OCI-LY3 (cell line): ENCODE results near the gene LRRC37A2.
"Not testable (repeated sequence)": the region's sequence is repeated elsewhere in the genome, so short reads cannot be mapped to it uniquely, and the experiment has no call there.

ENCODE experiments used
- H2AFZ ChIP-seq: fragments of 200-600, 300-600 bp; shearing (Covaris generic); 2 replicates; pipeline ENCODE4 v1.6.0; 2014; ENCODE audit warnings: antibody characterized with exemption, low read depth, low read length
- H3K27ac ChIP-seq: fragments of 200-600, 300-600 bp; sonication (generic); 2 replicates; pipeline ENCODE4 v1.5.1; 2014; ENCODE audit warnings: mild to moderate bottlenecking, low read length, moderate library complexity, mixed read lengths
- H3K27me3 ChIP-seq: fragments of 200-600, 300-600 bp; sonication (generic); 2 replicates; pipeline ENCODE4 v1.6.1; 2014; ENCODE audit warnings: low read depth, low read length, mixed read lengths
- H3K36me3 ChIP-seq: fragments of 200-600, 300-600 bp; sonication (generic); replicated peaks from 2 replicates; pipeline ENCODE3; 2014; ENCODE audit warnings: low read depth, low read length, mixed read lengths
- H3K4me1 ChIP-seq: fragments of 300-600, 200-600 bp; sonication (generic); 2 replicates; pipeline ENCODE4 v1.6.1; 2014; ENCODE audit warnings: low read length, mixed read lengths
- H3K4me2 ChIP-seq: fragments of 200-600, 300-600 bp; sonication (generic); 2 replicates; pipeline ENCODE4 v1.6.1; 2014; ENCODE audit warnings: low read length, mixed read lengths
- H3K4me3 ChIP-seq: fragments of 300-600, 200-600 bp; sonication (generic); 2 replicates; pipeline ENCODE4 v1.5.1; 2014; ENCODE audit warnings: antibody characterized with exemption, mild to moderate bottlenecking, low read length, moderate library complexity
- H3K79me2 ChIP-seq: fragments of 300-600, 200-600 bp; shearing (Covaris generic); 2 replicates; pipeline ENCODE4 v1.6.1; 2014; ENCODE audit warnings: mild to moderate bottlenecking, low read length, mixed read lengths
- H3K9ac ChIP-seq: fragments of 300-600, 200-600 bp; shearing (Covaris generic); 2 replicates; pipeline ENCODE4 v1.6.0; 2014; ENCODE audit warnings: mild to moderate bottlenecking, low read length, moderate library complexity
- H3K9me3 ChIP-seq: fragments of 200-600, 300-600 bp; shearing (Covaris generic); 2 replicates; pipeline ENCODE4 v1.6.1; 2014; ENCODE audit warnings: low read length, mixed read lengths; ENCODE audit not compliant: insufficient read depth
- H4K20me1 ChIP-seq: fragments of 200-600, 300-600 bp; sonication (generic); 2 replicates; pipeline ENCODE4 v1.6.1; 2016; ENCODE audit warnings: low read length, mixed read lengths; ENCODE audit not compliant: insufficient read depth

LRRC37A2 gene

GRCh38 chr17:46590157-46591146 is 78.2 kb downstream of the LRRC37A2 start, which contains the start of gene NSF:
Gene NSF, plus strand, starts transcription at chr17:46590669. Its CDS starts 107 bp downstream, at chr17:46590776.
- not testable (repeated sequence) for H3K27ac ChIP-seq, H3K27me3 ChIP-seq, H3K79me2 ChIP-seq, H3K9ac ChIP-seq, H3K4me2 ChIP-seq, H3K4me1 ChIP-seq, H3K36me3 ChIP-seq, H3K9me3 ChIP-seq, H2AFZ ChIP-seq, H3K4me3 ChIP-seq, H4K20me1 ChIP-seq

- H3K36me3 ChIP-seq, H3K9ac ChIP-seq, H3K9me3 ChIP-seq, H4K20me1 ChIP-seq, H3K4me1 ChIP-seq, H3K79me2 ChIP-seq, H3K27ac ChIP-seq, H3K4me2 ChIP-seq, H3K4me3 ChIP-seq, H3K27me3 ChIP-seq, H2AFZ ChIP-seq: not testable (repeated sequence)
Observed at GRCh38 chr17:46591332-46591731, 79.1 kb downstream of the LRRC37A2 start.

- H3K27me3 ChIP-seq, H3K4me2 ChIP-seq: not testable (repeated sequence)
Observed at GRCh38 chr17:46598344-46598931, 86.2 kb downstream of the LRRC37A2 start.

GRCh38 chr17:46600767-46601166 is 88.5 kb downstream of the LRRC37A2 start:
- not testable (repeated sequence) for H3K79me2 ChIP-seq, H3K4me3 ChIP-seq, H3K9ac ChIP-seq, H3K9me3 ChIP-seq, H3K4me1 ChIP-seq, H4K20me1 ChIP-seq, H3K27ac ChIP-seq, H2AFZ ChIP-seq, H3K36me3 ChIP-seq, H3K4me2 ChIP-seq, H3K27me3 ChIP-seq

More at GRCh38 chr17:46598344-46598931, 86.2 kb downstream of the LRRC37A2 start:
- not testable (repeated sequence) for H4K20me1 ChIP-seq, H3K27ac ChIP-seq, H3K4me3 ChIP-seq, H3K4me1 ChIP-seq, H3K9ac ChIP-seq, H3K36me3 ChIP-seq, H3K79me2 ChIP-seq, H2AFZ ChIP-seq, H3K9me3 ChIP-seq

- H3K4me1 ChIP-seq, result not testable (repeated sequence)
Observed at GRCh38 chr17:46603125-46603524, 90.9 kb downstream of the LRRC37A2 start.

More at GRCh38 chr17:46603125-46603524, 90.9 kb downstream of the LRRC37A2 start:
- not testable (repeated sequence) for H3K36me3 ChIP-seq, H3K27me3 ChIP-seq, H3K4me2 ChIP-seq, H3K27ac ChIP-seq, H4K20me1 ChIP-seq, H3K9ac ChIP-seq, H3K4me3 ChIP-seq, H3K9me3 ChIP-seq, H2AFZ ChIP-seq, H3K79me2 ChIP-seq
